GM19238 (cell line): ENCODE results near the gene UBASH3B.
"Not testable (repeated sequence)": the region's sequence is repeated elsewhere in the genome, so short reads cannot be mapped to it uniquely, and the experiment has no call there.

Experiments
- DNase-seq: peaks from one replicate; pipeline ENCODE4 v3.0.0; 2011; ENCODE audit warnings: low spot score; ENCODE audit not compliant: insufficient read length

Gene UBASH3B

DNA sequence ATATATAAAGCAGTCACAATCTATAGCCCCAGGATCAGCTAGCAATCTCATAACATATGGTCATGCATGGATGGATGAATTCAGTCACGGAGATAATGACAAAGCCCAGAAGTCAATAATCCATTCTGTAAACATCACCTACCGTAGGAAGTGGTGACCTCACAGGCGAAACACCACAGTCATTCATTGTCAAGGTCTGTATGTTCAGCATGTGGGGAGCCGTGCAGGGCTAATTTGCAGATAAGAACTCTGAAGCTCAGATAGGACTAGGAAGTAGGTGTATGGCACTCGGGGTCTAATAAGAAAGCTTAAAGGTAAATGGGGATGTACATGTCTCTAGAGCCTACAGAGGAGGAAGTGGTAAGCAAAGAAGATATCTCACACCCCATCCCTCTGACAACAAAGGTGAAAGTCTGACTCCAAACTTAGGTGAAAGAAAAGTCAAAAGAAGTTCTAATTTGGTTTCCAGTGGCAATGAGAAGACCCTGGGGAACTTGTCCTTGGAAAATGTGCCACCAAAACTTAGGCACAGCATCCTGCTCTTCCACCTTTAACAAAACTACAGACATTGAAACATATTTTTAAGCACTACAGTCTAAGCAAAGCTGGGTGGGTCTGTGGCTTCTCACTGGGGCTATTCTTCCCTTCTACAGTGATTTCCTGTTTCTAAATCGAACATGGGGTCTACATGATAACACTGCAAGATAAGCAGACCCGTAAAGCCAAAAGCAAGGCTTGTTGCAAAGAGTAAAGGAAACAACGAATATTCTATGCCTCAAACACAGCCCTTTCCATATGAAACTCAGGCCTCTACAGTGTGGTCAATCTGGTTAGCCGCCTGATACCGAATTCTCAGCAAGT lies 188.0 kb downstream of the UBASH3B start:
- DNase-seq, result no peak

DNA sequence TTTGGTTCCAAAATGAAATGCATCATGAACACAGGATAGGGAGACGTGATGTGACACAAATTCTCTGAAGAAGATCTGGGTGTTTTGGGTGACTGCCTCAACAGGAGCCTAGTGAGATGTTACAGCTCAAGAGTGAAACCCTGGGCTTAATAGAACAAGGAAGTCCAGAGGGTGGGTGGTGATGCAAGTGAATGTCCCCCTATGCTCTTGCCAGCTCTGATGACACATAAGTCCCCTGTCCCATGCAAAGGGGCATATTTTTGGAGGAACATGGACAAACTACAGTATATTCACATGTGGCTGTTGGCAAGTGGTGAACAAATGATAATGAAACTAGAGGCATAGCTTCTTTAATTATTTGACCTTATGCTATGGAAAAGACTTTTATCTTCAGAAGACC lies 191.9 kb downstream of the UBASH3B start:
- no peak for DNase-seq

DNA sequence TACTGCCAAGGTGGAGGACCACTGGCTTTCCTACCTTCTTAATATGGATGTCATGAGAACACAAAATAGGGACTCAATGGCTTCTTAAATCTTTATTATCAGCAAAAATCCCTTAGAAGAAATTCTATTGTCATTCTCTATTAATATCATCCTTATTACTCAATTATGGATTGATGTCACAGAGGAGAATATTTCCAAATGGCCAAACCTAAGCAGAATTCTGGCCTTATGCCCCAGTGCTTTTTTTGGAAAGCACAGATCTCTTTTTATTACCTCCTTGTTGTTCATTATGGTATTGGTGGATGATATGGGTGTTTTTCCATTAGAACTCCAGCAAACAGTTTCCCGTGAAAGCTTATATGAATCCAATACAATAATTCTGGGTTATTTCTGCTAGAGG lies 192.7 kb downstream of the UBASH3B start:
- DNase-seq, result no peak

DNA sequence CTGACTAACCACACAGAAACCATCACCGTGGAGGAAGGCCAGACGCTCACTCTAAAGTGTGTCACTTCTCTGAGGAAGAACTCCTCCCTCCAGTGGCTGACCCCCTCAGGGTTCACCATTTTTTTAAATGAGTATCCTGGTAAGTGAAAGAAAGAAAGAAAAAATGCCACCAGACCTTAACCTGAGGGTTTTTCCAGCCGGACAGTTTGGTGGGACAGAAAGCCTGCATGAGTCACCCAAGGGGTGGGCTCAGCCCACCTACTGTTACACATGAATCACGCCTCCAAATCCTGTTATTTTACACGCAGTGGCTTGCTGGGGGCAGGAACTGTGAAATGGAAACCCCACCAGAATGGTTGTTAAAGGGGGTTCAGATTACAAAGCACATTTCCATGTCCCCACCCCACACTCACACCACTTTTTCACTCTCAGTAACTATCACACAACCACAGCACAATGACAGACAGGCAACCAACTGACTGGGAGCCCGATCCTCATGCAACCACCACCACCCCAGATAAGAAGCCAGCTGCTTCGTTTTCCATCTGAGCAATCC lies 194.6 kb downstream of the UBASH3B start:
- no peak for DNase-seq

DNA sequence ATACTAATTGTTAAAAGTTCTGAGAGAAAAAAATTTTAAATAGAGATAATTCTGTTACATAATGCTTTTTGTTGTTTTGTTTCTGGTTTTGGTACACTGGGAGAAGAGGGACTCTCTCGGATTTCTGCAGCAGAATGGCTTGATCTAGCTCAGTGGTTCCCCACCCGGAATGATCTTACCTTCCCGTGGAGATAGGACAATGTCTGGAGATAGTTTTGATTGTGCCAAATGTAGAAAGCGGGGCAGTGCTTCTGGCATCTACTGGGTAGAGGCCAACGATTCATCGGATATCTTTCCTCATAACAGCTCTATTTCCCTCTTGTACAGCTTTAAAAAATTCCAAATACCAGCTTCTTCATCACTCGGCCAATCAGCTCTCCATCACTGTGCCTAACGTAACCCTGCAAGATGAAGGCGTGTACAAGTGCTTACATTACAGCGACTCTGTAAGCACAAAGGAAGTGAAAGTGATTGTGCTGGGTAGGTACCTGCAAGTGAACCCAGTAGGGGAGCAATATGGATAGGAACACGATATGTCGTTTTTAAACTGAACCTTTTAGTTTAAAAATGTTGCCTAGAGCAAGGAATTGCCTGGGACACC lies 195.9 kb downstream of the UBASH3B start:
- no peak for DNase-seq

DNA sequence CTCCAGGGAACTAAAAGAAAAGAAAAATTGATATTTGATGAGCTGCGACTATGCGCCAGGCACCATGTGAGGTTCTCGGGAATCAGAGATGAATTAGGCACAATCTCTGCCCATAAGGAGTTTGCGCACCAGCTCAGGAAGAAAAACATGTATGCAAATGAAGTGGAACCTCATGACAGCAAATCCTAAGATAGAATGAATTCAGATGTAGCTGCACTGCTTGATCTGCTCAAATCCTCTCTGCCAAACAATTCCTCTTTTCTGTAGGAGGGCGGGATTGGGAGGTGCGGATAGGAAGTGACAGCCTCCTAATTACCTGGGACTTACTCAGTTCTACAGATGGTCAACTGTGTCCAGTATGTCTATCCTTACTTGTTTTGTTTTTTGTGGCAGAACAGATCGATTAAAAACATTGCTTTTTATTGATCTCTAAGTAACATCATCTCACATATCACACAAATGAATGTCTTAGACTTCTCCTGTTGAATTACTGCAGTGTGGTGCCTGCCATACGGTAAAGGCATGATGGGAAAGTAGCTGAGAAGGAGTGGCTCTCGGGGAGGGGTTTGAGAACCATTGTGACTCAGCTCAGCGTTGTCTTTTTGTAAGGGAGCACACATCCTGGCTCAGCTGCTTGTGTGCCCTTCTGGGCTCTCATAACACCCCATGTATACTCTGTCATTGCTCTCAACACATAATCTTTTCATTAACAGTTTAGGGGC lies 196.7 kb downstream of the UBASH3B start:
- no peak for DNase-seq

DNA sequence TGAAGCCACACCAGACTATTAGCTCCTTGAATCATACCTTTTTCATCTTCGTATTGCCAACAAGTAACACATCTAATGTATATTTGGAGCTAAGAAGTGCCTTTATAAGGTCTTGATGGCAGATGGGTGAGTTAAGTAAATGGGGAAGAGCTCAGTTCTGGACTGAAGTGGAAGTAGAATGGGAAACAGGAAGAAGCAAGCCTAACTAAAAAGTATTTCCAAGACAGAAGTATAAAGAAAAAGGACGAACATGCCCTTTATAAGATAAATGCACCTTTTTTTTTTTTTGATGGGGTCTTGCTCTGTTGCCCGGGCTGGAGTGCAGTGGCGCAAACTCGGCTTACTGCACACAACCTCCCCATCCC lies 197.3 kb downstream of the UBASH3B start:
- no peak for DNase-seq

DNA sequence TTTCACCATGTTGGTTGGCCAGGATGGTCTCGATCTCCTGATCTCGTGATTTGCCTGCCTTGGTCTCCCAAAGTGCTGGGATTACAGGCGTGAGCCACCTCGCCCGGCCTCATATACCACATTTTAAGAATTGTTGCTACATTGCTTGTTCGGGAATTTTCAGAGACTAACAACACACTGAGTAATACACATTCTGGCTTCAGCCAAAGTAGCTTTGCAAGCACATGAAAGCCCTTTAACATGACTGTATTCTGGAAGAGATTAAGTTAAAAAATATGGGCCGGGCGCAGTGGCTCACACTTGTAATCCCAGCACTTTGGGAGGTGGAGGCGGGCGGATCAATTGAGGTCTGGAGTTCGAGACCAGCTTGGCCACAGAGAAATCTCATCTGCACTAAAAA lies 197.7 kb downstream of the UBASH3B start:
- DNase-seq, result no peak

DNA sequence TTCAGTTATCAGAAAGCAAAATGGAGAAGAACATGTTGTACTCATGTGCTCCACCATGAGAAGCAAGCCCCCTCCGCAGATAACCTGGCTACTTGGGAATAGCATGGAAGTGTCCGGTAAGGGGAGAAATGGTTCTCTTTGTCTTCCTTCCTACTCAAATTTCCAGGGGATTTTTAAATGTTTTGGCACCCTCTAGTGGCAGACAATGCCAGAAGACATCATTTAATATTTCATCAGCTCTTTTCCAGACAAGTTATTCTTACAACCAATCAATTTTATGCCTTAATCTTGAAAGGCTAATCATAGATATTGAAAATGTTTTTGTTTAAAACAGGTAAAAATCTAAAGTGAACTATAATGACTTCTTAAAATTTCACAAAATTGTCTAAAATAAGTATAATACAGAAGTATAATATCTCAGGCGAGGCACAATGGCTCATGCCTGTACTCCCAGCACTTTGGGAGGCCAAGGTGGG lies 198.5 kb downstream of the UBASH3B start:
- no peak for DNase-seq

DNA sequence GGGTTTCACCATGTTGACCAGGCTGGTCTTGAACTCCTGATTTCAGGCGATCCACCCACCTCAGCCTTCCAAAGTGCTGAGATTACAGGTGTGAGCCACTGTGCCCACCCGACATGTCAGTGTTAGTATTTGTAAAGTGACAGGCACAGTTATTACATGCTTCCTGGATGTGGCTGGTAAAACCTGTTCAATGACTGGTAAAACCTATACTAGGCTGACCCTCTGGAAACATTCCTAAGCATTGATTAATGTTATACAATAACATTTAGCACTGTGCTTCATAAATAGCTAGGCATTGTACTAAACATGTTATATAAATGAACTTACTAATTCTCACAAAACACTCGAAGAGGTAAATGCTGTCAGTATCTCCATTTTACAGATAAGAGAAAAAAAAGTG lies 206.1 kb downstream of the UBASH3B start:
- DNase-seq, result no peak

DNA sequence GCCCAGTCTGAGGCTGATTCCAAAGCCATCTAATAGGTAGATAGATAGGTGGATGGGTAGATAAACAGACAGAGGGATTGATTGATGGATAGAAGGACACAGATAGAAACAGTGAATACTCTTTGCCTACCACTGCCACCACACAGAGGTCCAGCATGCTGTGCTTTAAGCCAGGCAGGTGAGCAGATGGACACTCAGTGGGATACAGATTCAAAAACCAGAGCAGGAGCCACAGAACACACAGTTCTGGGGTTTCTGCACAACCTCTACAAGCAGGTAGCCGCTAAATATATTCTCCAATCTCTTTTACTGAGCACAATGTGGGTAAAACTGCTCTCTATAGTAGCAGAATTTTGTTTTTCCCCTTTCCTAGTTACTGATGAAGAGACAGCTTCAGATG lies 206.6 kb downstream of the UBASH3B start:
- DNase-seq, result no peak

DNA sequence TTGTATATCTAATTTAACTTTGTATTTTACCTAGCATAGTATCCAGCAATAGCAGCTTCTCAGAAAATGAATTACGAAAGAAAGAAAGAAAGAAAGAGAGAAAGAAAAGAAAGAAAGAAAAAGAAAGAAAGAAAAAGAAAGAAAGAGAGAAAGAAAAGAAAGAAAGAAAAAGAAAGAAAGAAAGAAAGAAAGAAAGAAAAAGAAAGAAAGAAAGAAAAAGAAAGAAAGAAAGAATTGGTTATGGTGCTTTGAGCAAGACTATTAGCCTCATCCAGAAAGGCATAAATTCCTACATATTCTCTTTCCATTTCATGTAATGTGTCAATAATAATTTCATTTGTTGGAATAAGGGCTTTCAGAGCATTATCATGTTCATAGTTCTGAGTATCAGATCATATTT lies 207.6 kb downstream of the UBASH3B start:
- not testable (repeated sequence) for DNase-seq

DNA sequence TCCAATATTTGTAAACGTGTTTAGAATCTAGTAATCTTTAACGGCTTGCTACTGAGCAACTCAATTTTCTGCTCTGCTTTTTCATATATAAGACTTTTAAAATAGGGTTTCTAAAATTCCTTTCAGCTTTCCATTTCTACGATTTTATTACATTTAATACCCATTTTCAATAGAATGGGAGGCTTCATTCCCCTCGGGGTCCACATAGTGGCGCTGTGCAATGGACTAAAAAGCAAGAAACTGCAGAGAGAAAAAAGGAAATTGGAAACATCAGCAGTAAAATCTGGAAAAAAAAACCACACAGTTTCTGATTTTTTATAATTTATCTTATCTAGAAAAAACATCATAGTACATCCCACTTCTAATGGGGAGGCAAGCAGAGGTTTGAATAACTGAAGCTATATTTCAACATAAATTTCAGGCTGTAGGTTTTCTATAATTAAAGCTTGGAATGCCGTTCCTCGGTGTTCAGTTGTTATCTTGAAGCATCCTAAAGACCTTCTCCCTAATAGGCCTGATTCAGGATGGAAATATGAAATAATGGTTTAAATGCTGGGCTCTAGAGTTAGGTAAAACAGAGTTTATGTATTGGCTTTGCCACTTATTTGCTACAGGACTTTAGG lies 208.3 kb downstream of the UBASH3B start:
- no peak for DNase-seq
